ENCODE data around the gene SHANK2.

- TF ChIP-seq CTCF (IDR thresholded peaks at IDR 0.05) (no peak), EZH2 (IDR thresholded peaks at IDR 0.05) (no peak), EZH2phosphoT487 (IDR thresholded peaks at IDR 0.05) (no peak)
These were observed 44.2 kb downstream of the SHANK2 start for GRCh38 chr11:71208011-71208774.
